ENCODE data around the gene PXDN. TPM values are rescaled to one million over a fixed set of nuclear protein-coding genes. Genes with fewer than 3 reads are reported as not detected.

PXDN gene
- total RNA-seq, 1 experiment from 2014 or later: 102 TPM

- peaks cover 10% of the 10 kb centered on the region for H3K36me3 ChIP-seq (replicated peaks; ENCODE audit: control insufficient read depth, insufficient read depth, low read length)
- no peaks in the 10 kb centered on the region for H3K27me3 ChIP-seq (ENCODE audit: control insufficient read depth, insufficient read depth, low read length)
- no peak for DNase-seq
- no peak overlapping the region for H3K4me3 ChIP-seq (ENCODE audit: insufficient read depth, low read depth, low read length)
These were observed 89.5 kb downstream of the PXDN start for GRCh38 chr2:1654696-1655374.

DNA sequence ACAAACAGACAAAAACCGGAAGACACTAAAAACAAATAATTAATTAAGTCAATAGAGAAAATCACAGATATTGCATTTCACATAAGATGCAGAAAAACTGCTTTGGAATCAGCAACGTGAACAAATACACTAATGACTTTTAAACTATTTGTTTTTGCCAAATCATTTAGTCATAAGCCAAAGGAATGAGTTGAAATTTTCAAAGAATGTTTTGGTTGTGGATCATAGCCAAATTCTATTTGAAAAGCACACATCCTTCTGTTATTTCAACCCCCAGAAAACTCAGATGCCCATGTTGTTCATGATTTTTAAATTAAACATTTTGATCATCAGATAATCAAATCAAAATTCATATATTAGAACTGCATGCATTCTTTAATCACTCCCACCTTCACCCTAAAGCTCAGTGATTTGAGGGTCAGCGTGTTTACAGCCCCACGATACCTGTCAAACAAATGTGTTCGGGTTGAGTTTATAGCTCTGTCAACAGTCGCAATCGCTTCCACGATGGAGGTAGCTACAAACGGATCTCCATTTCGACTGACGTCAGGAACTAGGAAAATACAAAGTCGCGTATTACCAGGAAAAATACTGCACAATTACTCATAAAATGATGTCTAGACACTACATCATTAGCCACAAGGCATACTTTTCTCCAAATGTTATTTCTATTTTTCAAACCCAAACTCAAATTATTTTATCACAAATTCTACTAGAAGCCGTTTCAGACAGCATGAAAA is 90.2 kb downstream of the PXDN start:
- DNase-seq: no peak
- peaks cover 10% of the 10 kb centered on the region for H3K36me3 ChIP-seq (replicated peaks; ENCODE audit: control insufficient read depth, insufficient read depth, low read length)
- H3K27me3 ChIP-seq (ENCODE audit: control insufficient read depth, insufficient read depth, low read length): no peaks in the 10 kb centered on the region
- H3K4me3 ChIP-seq (ENCODE audit: insufficient read depth, low read depth, low read length): no peak overlapping the region

DNA sequence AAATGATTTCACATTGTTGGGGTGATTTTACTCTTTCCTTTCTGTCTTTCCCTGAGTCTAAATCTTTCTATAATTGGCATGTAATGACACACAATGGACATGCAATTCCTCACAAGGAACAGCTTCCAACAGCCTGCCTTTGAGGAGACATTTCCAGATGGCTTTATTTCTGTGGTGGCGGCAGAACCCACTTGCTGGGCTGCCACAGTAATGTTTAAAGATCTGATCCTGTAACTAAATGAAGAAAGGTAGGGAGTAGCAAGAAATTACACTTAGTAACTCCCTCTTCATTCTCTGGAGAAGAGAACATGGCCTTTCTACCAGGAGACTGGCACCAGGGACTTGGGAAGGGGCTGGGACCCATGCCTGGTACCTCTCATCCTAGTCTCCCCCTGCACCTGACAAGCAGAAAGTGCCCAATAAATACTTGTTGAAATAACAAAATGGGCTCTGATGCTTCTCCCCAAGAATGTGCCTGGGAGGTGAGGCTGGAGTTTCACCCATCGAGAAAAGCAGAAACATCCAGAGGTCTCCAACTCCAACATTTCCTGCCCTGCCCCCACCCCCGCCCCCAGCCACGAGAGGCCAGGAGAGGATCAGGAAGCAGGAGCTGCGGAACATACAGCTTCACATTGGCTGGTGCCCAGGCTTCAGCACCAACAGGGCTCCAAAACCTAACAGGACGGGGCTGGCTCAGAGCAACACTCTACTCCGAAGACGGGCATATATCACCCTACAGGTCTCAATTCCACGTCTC is 92.1 kb downstream of the PXDN start:
- Histone ChIP-seq H3K27me3 (ENCODE audit: control insufficient read depth, insufficient read depth, low read length) (no peaks in the 10 kb centered on the region), H3K36me3 (replicated peaks; ENCODE audit: control insufficient read depth, insufficient read depth, low read length) (peaks cover 17% of the 10 kb centered on the region), H3K4me3 (ENCODE audit: insufficient read depth, low read depth, low read length) (no peak overlapping the region)
- no peak for DNase-seq

DNA sequence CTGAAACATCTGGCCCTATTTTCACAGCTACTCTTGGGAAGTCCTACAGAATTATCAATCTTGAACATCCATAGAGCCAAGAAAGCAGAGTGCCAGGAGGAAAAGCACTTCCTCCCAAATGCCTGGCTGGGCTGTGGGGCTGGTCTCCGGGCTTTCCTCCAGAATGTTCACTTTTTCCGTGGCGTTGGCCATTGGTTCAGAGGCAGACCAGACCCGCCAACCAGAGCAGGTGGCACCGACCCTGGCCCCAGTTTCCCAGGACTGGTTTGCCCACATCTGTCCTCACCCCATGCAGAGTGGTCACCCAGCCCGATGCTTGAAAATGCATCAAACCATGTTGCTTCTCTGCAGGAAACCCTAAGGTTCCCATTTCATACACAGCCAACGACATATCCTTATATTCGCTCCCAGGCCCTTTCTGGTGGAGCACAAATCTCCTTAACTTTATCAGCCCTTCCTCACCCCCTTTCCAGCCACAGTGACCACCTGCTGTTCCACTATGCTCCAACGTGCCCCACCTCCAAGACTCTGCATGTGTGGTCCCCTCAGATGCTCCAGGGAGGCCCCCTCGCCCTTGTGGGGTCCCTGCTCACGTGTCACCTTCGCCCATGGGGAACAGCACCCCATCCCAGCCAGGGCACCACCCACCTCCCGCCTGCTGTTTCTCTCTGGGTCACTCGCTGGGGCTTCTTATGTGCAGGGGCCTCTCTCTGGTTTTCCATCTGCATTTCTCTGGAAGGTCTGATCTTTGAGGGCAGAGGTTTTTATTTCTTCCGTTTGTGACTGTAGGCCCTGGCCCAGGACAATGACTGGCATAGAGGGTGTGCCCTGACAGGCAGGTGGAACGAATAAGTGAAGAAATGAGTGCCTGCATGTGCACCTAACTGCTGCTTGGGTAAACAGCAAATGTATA is 92.9 kb downstream of the PXDN start:
- H3K4me3 ChIP-seq (ENCODE audit: insufficient read depth, low read depth, low read length): no peak overlapping the region
- no peaks in the 10 kb centered on the region for H3K27me3 ChIP-seq (ENCODE audit: control insufficient read depth, insufficient read depth, low read length)
- DNase-seq: no peak
- peaks cover 17% of the 10 kb centered on the region for H3K36me3 ChIP-seq (replicated peaks; ENCODE audit: control insufficient read depth, insufficient read depth, low read length)

DNA sequence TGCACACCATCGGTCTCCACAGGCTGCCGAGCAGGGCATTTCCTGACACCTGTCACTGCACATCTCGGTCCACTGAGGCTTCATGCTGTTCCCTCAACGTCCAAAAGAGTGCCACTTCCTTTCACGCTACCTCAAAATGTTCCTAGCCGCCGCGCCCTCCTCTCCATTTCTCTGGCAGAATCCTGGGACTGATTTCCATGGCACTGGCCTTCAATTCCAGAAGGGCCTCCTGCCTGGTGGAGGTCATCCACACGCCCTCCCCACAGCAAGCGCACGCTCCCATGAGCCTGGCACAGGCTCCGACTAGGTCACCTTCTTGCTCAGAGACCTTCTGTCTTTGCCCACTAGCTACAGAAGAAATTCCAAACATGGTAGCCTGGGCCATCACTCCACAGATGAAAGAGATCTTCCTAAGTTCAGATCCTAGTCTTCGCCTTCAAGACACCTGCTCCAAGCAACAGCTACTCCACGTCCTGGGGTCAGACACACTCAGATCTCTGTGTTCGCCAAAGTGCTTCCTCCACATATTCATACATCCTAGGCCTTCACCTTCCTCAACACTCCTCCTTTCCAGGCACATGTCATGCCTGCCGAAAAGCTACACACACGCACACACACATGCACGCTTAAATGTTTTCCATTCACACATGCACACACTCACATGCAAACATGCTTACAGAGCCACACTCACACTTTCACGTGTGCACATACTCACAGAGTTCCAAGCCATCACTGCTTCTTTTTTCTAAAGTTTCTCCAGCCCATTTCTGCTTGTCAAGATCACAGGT is 94.0 kb downstream of the PXDN start:
- Histone ChIP-seq H3K27me3 (ENCODE audit: control insufficient read depth, insufficient read depth, low read length) (no peaks in the 10 kb centered on the region), H3K4me3 (ENCODE audit: insufficient read depth, low read depth, low read length) (no peak overlapping the region), H3K36me3 (replicated peaks; ENCODE audit: control insufficient read depth, insufficient read depth, low read length) (peaks cover 17% of the 10 kb centered on the region)
- DNase-seq: no peak

DNA sequence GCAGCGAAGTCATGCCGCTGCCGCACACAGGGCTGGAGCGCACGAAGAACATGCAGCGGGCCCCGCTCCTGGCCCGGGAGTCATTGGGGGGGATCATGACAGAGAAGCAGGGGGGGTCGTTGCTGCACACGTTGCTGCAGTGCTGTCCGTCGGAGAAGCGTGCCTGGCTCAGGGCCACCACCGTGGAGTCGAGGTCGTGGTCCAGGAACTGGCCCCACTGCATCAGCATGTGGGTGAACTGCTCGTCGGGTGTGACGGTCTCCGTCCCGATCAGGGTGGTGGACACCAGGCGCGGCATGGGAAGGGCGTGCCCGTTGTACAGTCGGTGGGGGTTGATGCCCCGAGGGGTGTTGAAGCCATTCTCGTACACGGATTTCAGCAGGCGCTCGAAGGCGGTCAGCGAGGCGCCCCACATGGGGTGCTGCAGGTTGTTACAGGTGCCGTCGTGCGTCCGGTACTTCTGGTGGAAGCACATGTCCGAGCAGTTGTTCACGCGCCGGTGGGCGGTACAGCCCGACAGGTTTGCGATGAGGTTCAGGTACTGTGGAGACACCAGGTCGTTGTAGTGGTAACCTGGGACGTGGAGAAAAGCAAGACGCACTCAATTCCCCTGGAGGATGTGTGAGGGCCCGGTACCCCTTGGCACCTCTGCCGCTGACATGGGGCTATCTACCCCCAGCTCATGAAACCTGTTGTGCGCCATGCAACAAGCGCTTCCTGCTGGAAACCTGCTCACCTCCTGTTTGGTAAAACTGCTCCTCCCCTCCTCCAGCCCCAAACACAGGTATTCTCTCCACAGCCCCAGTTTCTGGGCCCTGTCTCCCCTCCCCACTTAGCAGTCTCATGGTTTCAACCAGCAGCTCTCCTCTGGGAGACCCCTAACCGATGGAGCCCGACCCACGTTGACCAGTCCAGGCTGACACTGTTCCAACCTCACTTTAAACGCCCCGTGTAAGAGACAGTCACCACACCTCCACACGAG is 94.9 kb downstream of the PXDN start:
- DNase-seq: no peak
- Histone ChIP-seq H3K4me3 (ENCODE audit: insufficient read depth, low read depth, low read length) (no peak overlapping the region), H3K27me3 (ENCODE audit: control insufficient read depth, insufficient read depth, low read length) (no peaks in the 10 kb centered on the region), H3K36me3 (replicated peaks; ENCODE audit: control insufficient read depth, insufficient read depth, low read length) (peaks cover 17% of the 10 kb centered on the region)

DNA sequence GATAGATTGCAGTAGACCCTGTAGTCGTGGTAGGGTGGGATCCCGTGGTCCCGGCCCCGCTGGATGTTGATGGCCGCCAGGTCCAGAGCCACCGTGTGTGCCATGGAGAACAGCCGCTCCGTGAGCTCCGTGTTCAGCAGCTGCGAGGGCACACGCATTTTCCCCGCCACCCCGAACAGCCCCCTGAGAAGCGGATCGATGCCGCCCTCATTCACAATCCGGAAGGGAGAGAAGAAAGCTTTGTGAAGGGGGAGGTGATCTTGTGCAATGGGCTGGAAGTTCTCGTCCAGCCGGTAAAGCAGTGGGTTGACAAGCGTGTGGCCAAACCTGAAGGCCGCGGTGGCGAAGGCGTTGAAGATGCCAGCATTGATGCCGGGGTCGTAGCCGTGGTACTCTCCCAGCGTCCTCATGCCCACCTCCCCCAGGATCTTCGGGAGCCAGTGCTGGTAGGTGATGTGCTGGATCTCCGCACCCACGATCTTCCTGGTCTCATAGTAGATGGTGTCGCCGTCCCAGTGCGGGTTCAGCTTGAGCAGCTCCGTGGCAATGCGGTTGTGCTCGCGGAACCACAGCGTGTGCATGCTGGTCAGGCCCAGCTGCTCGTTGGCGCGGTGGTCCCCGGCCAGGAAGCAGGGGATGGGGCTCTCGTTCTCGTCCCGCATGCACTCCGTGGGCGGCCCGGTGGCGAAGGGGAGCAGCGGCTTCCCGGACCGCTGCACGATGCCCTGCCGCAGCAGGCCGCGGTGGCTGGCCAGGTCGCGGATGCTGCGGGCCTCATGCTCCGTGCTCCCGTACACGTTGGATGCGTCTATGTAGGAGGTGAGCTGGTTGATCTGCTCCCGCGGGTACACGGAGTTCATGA is 95.8 kb downstream of the PXDN start:
- no peak for DNase-seq
- H3K36me3 ChIP-seq (replicated peaks; ENCODE audit: control insufficient read depth, insufficient read depth, low read length): peaks cover 18% of the 10 kb centered on the region
- H3K27me3 ChIP-seq (ENCODE audit: control insufficient read depth, insufficient read depth, low read length): no peaks in the 10 kb centered on the region
- no peak overlapping the region for H3K4me3 ChIP-seq (ENCODE audit: insufficient read depth, low read depth, low read length)

GRCh38 chr2:1647417-1648240 is 96.7 kb downstream of the PXDN start:
- H3K4me3 ChIP-seq (ENCODE audit: insufficient read depth, low read depth, low read length): no peak overlapping the region
- peak; percentile 46 for DNase-seq
- H3K27me3 ChIP-seq (ENCODE audit: control insufficient read depth, insufficient read depth, low read length): no peaks in the 10 kb centered on the region
- H3K36me3 ChIP-seq (replicated peaks; ENCODE audit: control insufficient read depth, insufficient read depth, low read length): peaks cover 16% of the 10 kb centered on the region

DNA sequence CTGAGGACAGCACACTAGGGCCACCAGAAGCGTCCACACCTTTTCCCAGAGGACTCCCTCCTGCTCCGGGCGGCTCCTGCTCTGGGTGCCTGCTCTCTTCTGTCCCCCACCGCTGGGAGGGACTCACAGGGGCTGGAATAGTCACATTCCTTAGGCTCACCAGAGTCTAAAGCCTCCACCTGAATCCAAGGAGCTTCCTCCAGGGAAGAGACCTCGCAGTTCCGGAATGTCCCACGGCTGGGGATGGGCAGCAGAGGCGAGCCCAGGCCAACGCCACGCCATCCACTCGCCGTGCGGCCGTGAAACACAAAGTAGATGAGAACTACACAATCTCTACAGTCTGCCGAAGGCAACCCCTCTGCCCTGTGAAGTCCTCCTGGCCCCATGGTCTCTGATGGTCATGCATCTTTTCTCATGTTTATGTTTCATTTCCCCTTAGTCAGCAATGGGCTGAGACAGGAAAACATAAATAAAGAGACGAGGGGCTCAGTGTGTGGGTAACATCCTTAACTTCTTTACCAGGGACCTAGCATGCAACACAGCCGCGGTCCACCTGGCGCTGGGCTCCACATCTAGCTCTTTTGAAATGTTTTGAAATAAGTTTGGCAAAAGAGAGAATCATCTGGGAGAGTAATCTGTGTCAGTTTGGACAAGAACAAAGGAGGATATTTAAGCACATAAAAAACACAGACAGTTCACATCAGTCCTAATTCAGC is 98.4 kb downstream of the PXDN start:
- Histone ChIP-seq H3K27me3 (ENCODE audit: control insufficient read depth, insufficient read depth, low read length) (no peaks in the 10 kb centered on the region), H3K4me3 (ENCODE audit: insufficient read depth, low read depth, low read length) (no peak overlapping the region), H3K36me3 (replicated peaks; ENCODE audit: control insufficient read depth, insufficient read depth, low read length) (peaks cover 15% of the 10 kb centered on the region)
- peak; percentile 52 for DNase-seq

GRCh38 chr2:1644427-1644826 is 99.9 kb downstream of the PXDN start:
- no peak for DNase-seq

DNA sequence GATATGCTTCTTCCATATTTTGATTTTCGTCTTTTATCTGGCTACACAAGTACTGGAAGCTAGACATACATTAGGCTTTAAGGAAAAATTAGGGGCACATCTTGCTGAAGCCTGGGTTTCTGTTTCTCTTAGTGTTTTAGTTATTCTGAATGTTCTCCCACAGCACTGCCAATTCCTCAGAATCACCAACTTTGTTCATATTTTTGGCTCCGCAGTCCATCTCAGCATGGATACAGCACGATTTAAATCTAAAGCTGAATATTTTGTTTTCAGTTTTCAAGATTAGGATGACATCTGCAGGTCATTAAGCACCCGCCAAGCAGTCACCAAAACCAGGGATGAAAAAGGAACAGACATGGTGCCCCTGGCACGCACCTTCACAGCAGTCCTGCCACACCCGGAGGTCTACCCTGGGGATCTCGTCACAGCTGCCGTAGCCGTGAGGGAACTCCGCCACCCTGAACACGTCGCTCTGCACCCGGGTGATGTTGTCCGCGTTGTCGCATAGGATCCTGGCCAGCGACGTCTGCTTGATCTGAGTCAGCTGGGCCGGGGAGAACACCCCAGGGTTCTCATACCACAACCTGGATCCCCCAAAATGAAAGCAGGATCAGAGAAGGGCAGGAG is 101.2 kb downstream of the PXDN start:
- peaks cover 12% of the 10 kb centered on the region for H3K36me3 ChIP-seq (replicated peaks; ENCODE audit: control insufficient read depth, insufficient read depth, low read length)
- H3K27me3 ChIP-seq (ENCODE audit: control insufficient read depth, insufficient read depth, low read length): no peaks in the 10 kb centered on the region
- DNase-seq: no peak
- no peak overlapping the region for H3K4me3 ChIP-seq (ENCODE audit: insufficient read depth, low read depth, low read length)

More at GRCh38 chr2:1644427-1644826, 99.9 kb downstream of the PXDN start:
- no peak overlapping the region for H3K4me3 ChIP-seq (ENCODE audit: insufficient read depth, low read depth, low read length)
- no peaks in the 10 kb centered on the region for H3K27me3 ChIP-seq (ENCODE audit: control insufficient read depth, insufficient read depth, low read length)
- peaks cover 9% of the 10 kb centered on the region for H3K36me3 ChIP-seq (replicated peaks; ENCODE audit: control insufficient read depth, insufficient read depth, low read length)
